A549 (cell line): ENCODE data around the gene SLC9A4. TPM values are rescaled to one million over a fixed set of nuclear protein-coding genes. Genes with fewer than 3 reads are reported as not detected.

ENCODE experiments used
- ATAC-seq, 2 experiments: fragments of 200-7000 bp in 1 of 2; fragments of >200 bp in 1 of 2; cut with Nextera tagmentation in 1 of 2; cut with Tn5 transposase in 1 of 2; 3 replicates each; pipeline versions ENCODE4 v1.8.0 to v1.9.1; 2018 to 2020; ENCODE audit warnings: mild to moderate bottlenecking in 1 of 2, moderate library complexity in 1 of 2
- CTCF ChIA-PET: fragments of 300-600 bp; sonication (Branson Sonifier 250); formaldehyde crosslinking; extraction: SDS; loops from one replicate; lab custom pipeline; 2021; ENCODE audit warnings: antibody characterized with exemption, inconsistent platforms; lab: Yijun Ruan, JAX
- POLR2A ChIA-PET: fragments of 350-600 bp; formaldehyde crosslinking; extraction: SDS; loops from one replicate; lab custom pipeline; 2021; ENCODE audit warnings: antibody characterized with exemption, inconsistent platforms; lab: Yijun Ruan, JAX
- DNase-seq, 2 experiments: peaks; one replicate each; pipeline versions ENCODE4 v3.0.0 to v3.0.0-alpha.2; 2011 to 2016; ENCODE audit warnings: low read depth in 1 of 2, low spot score in 1 of 2
- FAIRE-seq: peaks from 2 replicates; lab custom pipeline; 2011; peaks lifted over from hg19 to GRCh38; lab: Jason Lieb, UNC
- H3K27ac ChIP-seq, 2 experiments: fragments of >200 bp; sonication (Bioruptor Twin); formaldehyde crosslinking; 3 replicates each; pipeline ENCODE4 v1.5.1; 2016 to 2017
- H3K4me1 ChIP-seq: fragments of >200 bp; sonication (Bioruptor Twin); formaldehyde crosslinking; 3 replicates; pipeline ENCODE4 v1.6.1; 2016
- H3K4me2 ChIP-seq: fragments of >200 bp; sonication (Bioruptor Twin); formaldehyde crosslinking; 3 replicates; pipeline ENCODE4 v1.6.1; 2016
- H3K4me3 ChIP-seq: fragments of >200 bp; sonication (Bioruptor Twin); formaldehyde crosslinking; 3 replicates; pipeline ENCODE4 v1.5.1; 2016
- H3K9me3 ChIP-seq: fragments of >200 bp; sonication (Bioruptor Twin); formaldehyde crosslinking; 3 replicates; pipeline ENCODE4 v1.6.1; 2016
- BCL3 ChIP-seq: fragments of >200 bp; sonication (Bioruptor Twin); formaldehyde crosslinking; IDR thresholded peaks from 3 replicates; pipeline ENCODE4 v1.6.1; 2016
- CHD2 ChIP-seq: fragments of 150-350 bp; IDR thresholded peaks from 2 replicates; pipeline ENCODE4 v1.6.1; 2014; ENCODE audit warnings: low read length; ENCODE audit not compliant: partially characterized antibody
- E2F6 ChIP-seq: IDR thresholded peaks from 2 replicates; pipeline ENCODE4 v1.6.1; 2012; ENCODE audit warnings: low read depth, borderline replicate concordance
- FOSL2 ChIP-seq, 2 experiments: fragments of 450-650 bp in 1 of 2; fragments of >200 bp in 1 of 2; sonication (Bioruptor Twin) in 1 of 2; formaldehyde crosslinking; IDR thresholded peaks; 2 replicates each; pipeline versions ENCODE4 v1.5.0 to v1.6.1; 2016 to 2020; ENCODE audit warnings: mild to moderate bottlenecking in 1 of 2, moderate library complexity in 1 of 2
- HES2 ChIP-seq: fragments of >200 bp; sonication (Bioruptor Twin); formaldehyde crosslinking; IDR thresholded peaks from 2 replicates; pipeline ENCODE4 v1.6.1; 2016
- KDM1A ChIP-seq: fragments of 200-600 bp; sonication (generic); IDR thresholded peaks from 2 replicates; pipeline ENCODE4 v1.6.1; 2016; ENCODE audit warnings: low read depth, mild to moderate bottlenecking
- NFE2L2 ChIP-seq: fragments of 150-350 bp; conservative IDR thresholded peaks from 2 replicates; pipeline ENCODE4 v1.6.1; 2014; ENCODE audit warnings: low read length
- NPAS2 ChIP-seq: fragments of 250-450 bp; sonication (Bioruptor Pico); IDR thresholded peaks from 2 replicates; pipeline ENCODE4 v1.8.0; 2022; ENCODE audit warnings: mild to moderate bottlenecking, moderate library complexity, borderline replicate concordance
- PBX3 ChIP-seq: IDR thresholded peaks from 2 replicates; pipeline ENCODE4 v1.6.1; 2012
- POLR2AphosphoS2 ChIP-seq: conservative IDR thresholded peaks from 2 replicates; pipeline ENCODE4 v1.6.1; 2012; ENCODE audit warnings: low read length, improper control_type of control experiment, inconsistent platforms
- RAD21 ChIP-seq, 2 experiments: fragments of >200 bp in 1 of 2; sonication (Bioruptor Twin) in 1 of 2; formaldehyde crosslinking in 1 of 2; IDR thresholded peaks in 1 of 2; conservative IDR thresholded peaks in 1 of 2; 2 replicates in 1 of 2; 3 replicates in 1 of 2; pipeline ENCODE4 v1.6.1; 2012 to 2018; ENCODE audit warnings: inconsistent platforms in 1 of 2
- REST ChIP-seq: fragments of 200-600 bp; sonication (generic); IDR thresholded peaks from 2 replicates; pipeline ENCODE4 v1.6.1; 2016; ENCODE audit warnings: antibody characterized with exemption, mild to moderate bottlenecking, moderate library complexity
- RNF2 ChIP-seq: fragments of 200-600 bp; sonication (generic); IDR thresholded peaks from 2 replicates; pipeline ENCODE4 v1.6.1; 2016; ENCODE audit warnings: low read depth, mild to moderate bottlenecking, antibody characterized with exemption, moderate library complexity, borderline replicate concordance
- TFCP2L1 ChIP-seq: fragments of 250-450 bp; sonication (Bioruptor Pico); IDR thresholded peaks from 2 replicates; pipeline ENCODE4 v1.5.0; 2021; ENCODE audit warnings: mild to moderate bottlenecking
- ZNF302 ChIP-seq: fragments of 250-450 bp; sonication (Bioruptor Pico); IDR thresholded peaks from 2 replicates; pipeline ENCODE4 v1.9.0; 2021; ENCODE audit warnings: inconsistent platforms, mild to moderate bottlenecking, moderate library complexity
- ZSCAN20 ChIP-seq: fragments of 250-450 bp; sonication (Bioruptor Pico); IDR thresholded peaks from 2 replicates; pipeline ENCODE4 v1.8.0; 2022; ENCODE audit warnings: mild to moderate bottlenecking, moderate library complexity
- WGBS: methylation state at CpG from one replicate; pipeline ENCODE4 v1.1.6; 2017; ENCODE audit errors: missing lambda C conversion rate; 5-methylcytosine and 5-hydroxymethylcytosine counted together
- polyA plus RNA-seq, 4 experiments: library from polyadenylated mRNA; depleted of rRNA in 3 of 4; stranded (reverse); fragments of >200 nt; fragmentation: RNase III in 1 of 4; extraction: RNeasy Plus Mini Kit Qiagen cat#74134 plus additional on column Dnase treatment in 1 of 4; gene quantifications; 2 replicates in 3 of 4; 3 replicates in 1 of 4; pipeline ENCODE4 v1.2.3, GENCODE V29; 2011 to 2017

The SLC9A4 gene
- polyA plus RNA-seq, 2 of the 4 experiments (the other 2 are of a cell fraction), result not detected

GRCh38 chr2:102522162-102522561 is 49.1 kb downstream of the SLC9A4 start:
- TF ChIP-seq ZSCAN20 (CRISPR knock-in tag), result no peak
- TF ChIP-seq CHD2, result no peak
- no peak for TF ChIP-seq POLR2AphosphoS2
- TF ChIP-seq PBX3, result no peak
- no peak for TF ChIP-seq RAD21 (conservative IDR thresholded peaks at IDR 0.05 in 1 of 2, IDR thresholded peaks at IDR 0.05 in 1 of 2)
- TF ChIP-seq NFE2L2, result no peak
- TF ChIP-seq NPAS2 (CRISPR knock-in tag), result no peak
- TF ChIP-seq HES2, result no peak
- no peak for DNase-seq
- FAIRE-seq, result no peak

GRCh38 chr2:102522890-102523289 is 49.9 kb downstream of the SLC9A4 start:
- Histone ChIP-seq H3K4me2 (no peak overlapping the region), H3K4me3 (no peak overlapping the region), H3K9me3 (no peaks in the 10 kb centered on the region), H3K27ac (no peak overlapping the region), H3K4me1 (no peaks in the 10 kb centered on the region)
- WGBS, result 84% methylated on average over 3 of the region's 3 CpGs
- no peak for DNase-seq
- TF ChIP-seq KDM1A (no peak), BCL3 (no peak), FOSL2 (IDR thresholded peaks at IDR 0.05) (no peak), FOSL2 (CRISPR knock-in tag; IDR thresholded peaks at IDR 0.05) (no peak), REST (no peak), E2F6 (no peak), ZNF302 (CRISPR knock-in tag) (no peak), RNF2 (no peak), TFCP2L1 (CRISPR knock-in tag) (no peak), NPAS2 (CRISPR knock-in tag) (no peak)
- no peak for ATAC-seq
- ChIA-PET CTCF (interaction anchor here (0.7 kb wide), 1 partner anchor 183 kb away, joined by 3 read pairs; no protein-coding TSS in a partner anchor), POLR2A (no interaction called here)
- no peak for FAIRE-seq

More at GRCh38 chr2:102522162-102522561, 49.1 kb downstream of the SLC9A4 start:
- ATAC-seq, result no peak
- H3K4me2 ChIP-seq, result no peak overlapping the region
- ChIA-PET CTCF (no interaction called here), POLR2A (no interaction called here)
- no peak overlapping the region for H3K4me3 ChIP-seq
- 51% methylated on average over 4 of the region's 4 CpGs for WGBS
- no peaks in the 10 kb centered on the region for H3K9me3 ChIP-seq
- H3K27ac ChIP-seq, result no peak overlapping the region
- H3K4me1 ChIP-seq, result no peaks in the 10 kb centered on the region
